Activated CD4-positive, alpha-beta T cell treated with anti-CD3 and anti-CD28 coated beads, Interleukin-2, Interleukin-4, amounts not matched to agents 100 ng/mL and 50 ng/mL, durations not matched to agents 16 hours and 8 hours (primary cell): Measurements from ENCODE around the gene ZNF469.

ENCODE experiments used
- DNase-seq: peaks from one replicate; pipeline ENCODE4 v3.0.0-alpha.2; 2020; ENCODE audit warnings: low spot score

Gene ZNF469

DNA sequence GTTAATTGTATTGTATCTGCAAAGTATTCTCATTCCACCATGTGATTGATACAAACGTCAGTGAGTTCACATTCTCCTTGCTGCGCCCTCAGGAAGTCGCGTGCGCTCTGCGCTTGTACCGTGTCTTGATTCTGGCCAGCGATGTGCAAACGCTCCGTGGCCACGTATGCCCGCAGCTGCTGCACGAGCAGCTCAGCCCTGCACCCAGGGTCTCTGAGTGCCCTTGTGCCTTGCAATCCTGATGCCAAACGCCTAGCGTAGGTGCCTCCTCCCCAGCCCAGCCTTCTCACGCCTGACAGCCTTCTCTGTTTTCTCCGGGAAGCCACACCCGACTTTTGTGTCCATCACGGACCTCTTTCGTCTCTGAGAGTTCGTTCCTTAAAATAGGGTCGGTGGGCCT is 9.4 kb downstream of the ZNF469 start:
- DNase-seq: no peak

DNA sequence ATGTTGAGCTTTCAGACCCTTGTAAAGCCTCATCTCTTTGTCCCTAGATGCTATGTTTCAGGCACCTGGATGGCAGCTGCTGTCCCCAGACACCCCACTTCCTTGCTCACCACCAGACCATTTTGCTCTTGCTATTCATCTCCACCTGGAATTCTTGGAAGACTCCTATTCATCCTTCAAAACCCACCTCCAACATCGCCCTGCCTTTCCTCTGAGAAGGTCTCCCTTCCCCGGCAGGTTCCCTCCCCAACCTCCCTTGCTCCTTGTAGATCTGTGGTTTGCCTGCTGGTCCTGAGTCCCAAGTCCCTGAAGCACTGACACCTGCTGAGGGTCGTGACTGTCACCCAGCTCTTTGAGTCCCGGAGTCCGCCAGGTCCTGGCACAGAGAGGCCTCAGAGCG is 9.9 kb downstream of the ZNF469 start:
- DNase-seq: no peak

DNA sequence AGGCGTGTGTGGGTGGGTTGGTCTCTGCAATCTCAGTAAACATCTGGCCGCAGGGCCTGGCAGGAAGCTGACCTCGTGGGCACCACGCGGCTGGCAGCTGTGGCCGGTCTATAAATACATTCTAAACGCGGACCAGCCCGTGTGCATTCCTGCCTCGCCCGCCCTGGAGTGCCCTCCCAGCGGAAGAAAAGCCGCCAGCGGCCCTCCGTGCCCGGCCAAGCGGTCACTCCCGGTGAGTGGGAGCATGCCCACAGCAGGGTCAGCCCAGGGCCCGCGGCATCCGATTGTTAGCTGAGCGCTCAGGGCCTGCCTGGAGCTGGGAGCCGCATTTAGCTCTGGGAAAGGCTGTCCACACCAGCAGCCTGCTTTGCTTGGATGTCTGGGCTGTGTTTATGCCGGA is 10.3 kb downstream of the ZNF469 start:
- no peak for DNase-seq

DNA sequence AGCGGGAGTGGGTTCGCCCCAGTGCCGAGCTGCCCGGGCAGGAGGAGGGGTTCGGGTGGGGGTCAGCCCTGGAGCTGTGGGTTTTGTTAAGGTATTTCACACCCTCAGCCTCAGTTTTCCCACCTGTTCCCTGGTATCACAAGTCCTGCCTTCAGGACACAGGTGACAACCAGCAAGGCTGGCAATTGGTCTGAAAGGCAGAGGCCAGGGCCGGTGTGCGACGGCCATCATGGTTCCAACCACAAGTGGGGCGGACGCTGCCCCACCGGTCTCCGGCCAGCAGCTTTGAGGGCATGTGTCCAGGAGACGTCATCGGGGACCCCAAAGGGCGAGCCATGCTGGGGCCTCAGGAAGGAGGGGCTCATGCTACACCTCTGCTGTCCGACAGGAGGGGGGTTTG is 10.8 kb downstream of the ZNF469 start:
- no peak for DNase-seq

DNA sequence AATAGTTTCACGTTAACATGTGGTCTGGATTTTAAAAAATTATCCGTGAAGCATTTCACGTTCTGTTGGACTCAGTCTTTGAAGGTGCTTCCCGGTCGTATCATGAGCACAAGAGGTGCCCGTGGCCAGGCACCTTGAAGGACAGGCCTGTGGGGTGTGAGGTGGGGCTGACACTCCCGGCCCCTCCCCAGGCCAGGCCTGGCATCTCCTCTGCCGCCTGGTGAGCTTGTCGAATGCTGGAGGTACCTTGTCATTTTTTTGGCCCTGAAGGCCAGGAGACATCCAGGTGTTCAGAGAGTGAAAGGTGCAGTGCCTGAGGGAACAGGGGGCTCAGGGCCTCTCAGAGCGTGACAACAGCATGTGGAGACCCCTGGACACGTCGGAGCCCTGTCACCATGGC is 11.7 kb downstream of the ZNF469 start:
- DNase-seq: no peak

DNA sequence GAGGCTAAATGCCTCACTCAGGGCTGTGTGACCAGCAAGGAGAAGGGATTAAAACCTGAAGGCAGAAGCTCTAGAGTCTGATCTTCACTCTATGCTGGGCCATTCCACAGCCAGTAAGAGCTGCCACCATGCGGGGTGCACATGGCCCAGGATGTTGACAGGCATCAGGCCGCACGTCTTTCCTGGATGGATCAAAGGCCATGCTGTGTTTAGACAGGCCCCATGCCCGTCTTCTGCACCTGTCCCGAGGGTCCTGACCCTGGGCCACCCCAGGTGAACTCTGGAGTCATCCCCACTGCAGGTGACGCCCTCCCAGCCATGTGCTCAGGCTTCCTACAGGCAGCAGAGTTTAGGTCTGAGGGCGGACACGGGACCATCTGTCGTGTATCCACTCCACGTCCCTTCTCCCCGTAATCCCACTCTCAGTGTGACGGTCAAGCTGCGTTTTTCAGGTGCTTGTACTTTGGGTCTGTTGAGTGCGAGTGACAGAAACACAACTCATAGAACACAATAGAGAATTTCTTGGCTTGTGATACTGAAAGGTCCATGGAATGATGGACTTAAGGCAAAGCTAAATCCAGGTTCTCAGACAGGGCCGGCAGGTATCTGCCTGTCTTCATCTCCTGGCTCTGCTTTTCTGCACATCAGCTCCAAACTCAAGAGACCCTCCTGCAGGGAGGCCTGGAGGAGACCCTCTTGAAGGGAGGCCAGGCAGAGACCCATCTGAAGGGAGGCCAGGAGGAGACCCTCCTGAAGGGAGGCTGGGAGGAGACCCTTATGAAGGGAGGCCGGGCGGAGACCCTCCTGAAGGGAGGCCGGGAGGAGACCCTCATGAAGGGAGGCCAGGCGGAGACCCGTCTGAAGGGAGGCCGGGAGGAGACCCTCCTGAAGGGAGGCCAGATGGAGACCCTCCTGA is 13.2 kb downstream of the ZNF469 start:
- no peak for DNase-seq

DNA sequence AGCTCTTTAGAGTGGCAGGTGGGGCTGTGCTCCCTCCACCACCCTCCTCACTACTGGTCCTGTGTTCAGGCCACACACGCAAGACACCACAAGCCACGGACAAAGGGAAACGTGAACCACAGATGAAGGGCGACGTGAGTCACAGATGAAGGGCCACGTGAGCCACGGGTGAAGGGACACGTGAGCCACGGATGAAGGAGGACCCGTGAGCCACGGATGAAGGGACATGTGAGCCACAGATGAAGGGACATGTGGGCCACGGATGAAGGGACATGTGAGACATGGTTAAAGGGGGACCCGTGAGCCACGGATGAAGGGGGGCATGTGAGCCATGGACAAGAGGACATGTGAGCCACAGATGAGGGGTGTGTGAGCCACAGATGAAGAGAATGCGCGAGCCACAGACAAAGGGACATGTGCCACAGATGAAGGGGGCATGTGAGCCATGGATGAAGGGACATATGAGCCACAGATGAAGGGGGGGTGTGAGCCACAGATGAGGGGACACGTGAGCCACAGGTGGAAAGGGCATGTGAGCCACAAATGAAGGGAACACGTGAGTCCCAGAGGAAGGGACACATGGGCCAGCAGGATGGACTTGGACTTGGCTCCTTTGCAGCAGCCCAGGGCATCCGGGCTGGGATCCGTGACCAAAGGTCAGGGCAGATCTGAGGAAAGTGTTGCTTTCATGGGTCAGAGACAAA is 15.6 kb downstream of the ZNF469 start:
- DNase-seq: no peak

DNA sequence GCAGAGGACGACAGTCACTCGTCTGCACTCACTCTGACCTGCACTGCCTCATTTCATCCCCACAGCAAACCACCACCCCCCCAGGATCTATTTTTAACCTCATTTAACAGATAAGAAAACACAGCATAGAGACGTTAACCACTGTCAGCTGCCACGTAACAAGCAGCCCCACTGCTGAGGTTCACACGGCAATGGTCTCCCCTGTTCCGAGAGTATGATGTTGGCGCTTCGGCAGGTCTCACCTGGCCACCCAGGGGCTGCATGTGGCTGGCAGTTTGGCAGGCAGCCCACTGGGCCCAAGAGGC is 16.1 kb downstream of the ZNF469 start:
- DNase-seq: no peak

DNA sequence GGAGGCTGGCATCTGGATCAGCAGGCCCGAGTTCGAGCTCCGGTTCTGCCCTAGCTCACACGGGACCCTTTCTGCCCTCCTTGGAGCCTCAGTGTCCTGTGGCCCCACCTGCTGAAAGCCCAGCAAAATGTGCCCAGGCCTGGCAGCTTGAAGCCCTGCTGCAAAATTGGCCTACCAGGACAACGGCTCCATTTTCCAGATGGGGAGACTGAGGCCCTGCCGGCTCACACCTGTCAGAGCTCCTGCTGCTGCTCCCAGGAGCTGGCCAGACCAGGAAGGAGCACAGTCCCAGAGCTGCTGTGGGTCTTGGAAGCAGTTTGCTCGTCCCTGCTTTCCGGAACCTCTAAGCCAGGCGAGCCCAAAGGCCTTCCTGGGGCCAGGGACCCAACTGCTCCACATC is 17.4 kb downstream of the ZNF469 start:
- DNase-seq: no peak

DNA sequence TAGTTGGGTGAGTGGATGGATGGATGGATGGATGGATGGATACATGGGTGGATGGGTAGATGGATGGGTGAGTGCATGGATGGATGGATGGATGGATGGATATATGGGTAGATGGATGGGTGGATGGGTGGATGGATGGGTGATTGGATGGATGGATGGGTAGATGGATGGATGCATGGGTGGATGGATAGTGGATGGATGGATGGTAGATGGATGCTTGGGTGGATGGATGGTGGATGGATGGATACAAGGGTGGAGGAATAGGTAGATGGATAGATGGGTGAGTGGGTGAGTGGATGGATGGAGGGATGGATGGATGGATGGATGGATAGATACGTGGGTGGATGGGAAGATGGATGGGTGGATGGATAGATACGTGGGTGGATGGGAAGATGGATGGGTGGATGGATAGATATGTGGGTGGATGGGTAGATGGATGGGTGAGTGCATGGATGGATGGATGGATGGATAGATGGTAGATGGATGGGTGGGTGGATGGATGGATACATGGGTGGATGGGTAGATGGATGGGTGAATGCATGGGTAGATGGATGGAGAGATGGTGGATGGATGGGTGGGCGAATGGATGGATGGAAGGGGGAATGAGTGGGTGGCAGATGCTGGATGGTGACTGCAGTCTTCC is 19.0 kb downstream of the ZNF469 start:
- DNase-seq: no peak

DNA sequence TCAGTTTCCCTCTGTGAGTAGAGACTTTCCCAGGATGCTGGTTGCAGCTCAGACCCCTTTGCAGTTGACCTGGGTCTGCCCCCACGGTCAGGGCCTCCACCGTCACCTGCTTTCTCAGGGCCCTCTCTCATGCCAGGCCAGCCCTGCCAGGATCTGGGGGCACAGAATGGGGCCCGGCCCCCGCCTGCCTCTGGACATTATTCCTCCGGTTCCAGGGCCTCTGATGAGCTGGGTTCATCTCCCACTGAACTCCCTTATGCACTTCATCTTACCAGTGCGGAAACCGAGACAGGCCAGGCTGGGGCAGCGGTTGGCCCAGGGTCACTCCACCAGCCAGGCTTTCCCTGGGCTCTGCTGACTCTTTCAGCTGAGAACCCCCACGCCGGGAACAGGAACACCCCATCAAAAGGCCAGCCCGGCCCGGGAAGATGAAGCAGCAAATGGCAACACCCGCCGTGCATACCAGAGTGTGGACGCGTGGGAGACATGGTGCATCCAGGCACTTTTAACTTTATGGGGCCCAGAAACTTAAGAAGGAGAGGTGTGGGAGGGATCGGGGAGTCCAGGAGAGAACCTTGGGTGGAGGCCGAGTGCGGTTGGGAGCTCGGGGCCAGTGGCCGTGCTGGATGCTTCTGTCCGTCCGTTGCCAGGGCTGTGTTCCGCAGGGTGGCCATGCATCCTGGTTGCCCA is 19.9 kb downstream of the ZNF469 start:
- no peak for DNase-seq

DNA sequence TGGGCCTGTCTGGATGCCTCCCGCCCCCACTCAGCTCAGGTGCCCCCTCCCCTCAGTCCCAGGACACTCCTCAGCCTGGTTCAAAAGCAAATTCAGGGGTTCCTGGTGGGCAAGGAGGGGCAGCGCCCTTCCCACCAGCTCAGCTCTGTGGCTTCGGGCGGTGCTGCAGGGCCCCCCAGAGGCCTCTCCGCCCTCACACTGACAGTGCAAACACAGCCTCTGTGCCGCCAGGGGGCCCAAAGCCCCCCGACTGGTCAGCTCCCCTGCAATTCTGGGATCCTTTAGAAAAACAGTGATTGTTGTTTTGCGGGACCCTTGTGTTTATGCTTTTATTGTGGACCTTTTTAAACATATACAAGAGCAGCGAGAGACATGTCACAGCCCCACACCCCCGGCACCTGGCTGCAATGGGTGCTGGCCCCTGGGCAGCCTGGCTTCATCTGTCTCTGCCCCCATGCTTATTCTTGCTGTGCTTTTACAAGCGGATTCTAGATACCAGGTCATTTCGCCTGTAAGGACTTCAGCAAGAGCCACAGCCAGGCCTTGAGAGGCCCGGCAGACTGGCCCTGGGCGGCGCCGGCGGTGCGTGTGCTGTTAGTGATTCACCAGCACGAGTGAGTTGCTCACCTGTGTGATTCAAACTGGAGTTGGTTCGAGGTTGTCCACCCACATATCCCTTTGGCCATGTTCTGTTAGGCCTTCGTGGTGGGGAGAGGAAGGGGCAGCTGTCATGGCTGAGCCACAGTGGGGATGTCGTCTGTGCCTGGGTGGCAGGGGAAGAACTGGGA is 21.2 kb downstream of the ZNF469 start:
- no peak for DNase-seq

DNA sequence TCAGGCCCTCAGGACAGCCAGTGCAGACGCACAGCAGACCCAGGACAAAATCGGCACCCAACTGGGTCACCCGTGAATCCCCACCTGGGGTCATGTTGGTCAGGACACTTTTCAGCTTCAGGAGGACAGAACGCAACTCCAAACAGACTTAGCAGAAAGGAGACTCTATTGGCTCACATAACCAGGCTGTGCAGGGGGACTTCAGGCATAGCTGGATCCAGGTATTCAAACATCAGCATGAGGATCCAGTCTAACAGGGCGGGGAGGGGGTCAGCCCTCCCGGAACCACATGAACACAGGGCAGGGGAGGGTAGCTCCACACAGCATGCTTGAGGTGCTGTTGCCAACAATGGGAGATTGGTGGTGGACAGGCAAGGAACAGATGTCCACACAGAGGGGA is 22.0 kb downstream of the ZNF469 start:
- no peak for DNase-seq

DNA sequence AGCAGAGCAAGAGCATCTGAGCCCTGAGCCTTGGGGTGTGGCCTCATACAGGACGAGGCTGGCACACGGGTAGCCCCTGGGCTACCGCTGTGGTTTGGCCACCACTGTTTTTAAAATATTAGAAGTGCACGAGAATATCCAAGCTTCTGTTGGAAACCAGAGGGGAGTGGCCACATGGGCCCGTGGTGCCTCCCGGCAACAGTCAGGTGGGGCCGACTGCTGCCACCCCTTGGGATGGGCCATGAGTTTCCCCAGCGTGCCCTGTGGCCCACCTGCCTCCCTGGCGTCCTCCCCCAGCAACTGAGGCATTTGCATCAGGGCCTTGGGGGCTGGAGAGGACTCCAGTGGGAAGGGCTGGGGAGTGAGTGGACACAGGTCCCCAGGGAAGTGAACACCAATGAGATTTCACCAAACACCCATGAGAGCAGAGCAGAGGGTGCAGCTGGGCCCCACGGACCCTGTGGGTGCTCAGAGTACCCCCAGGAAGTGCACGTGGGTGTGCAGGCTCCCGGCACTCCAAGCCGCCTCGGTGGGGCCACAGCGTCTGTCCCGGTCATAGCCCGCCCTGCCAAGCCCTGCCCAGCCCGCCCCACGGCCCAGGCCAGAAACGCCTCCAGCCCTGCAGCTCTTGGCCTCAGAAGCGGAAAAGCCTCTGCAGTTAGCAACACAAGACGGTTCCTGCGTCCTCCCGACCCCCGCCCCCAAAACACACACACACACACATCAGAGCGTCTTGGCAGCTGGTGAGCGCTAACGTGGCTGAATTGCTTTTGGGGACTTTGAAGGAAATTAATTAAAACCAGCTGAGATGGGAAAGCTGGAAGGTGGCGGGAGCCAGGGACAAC is 22.7 kb downstream of the ZNF469 start:
- no peak for DNase-seq

DNA sequence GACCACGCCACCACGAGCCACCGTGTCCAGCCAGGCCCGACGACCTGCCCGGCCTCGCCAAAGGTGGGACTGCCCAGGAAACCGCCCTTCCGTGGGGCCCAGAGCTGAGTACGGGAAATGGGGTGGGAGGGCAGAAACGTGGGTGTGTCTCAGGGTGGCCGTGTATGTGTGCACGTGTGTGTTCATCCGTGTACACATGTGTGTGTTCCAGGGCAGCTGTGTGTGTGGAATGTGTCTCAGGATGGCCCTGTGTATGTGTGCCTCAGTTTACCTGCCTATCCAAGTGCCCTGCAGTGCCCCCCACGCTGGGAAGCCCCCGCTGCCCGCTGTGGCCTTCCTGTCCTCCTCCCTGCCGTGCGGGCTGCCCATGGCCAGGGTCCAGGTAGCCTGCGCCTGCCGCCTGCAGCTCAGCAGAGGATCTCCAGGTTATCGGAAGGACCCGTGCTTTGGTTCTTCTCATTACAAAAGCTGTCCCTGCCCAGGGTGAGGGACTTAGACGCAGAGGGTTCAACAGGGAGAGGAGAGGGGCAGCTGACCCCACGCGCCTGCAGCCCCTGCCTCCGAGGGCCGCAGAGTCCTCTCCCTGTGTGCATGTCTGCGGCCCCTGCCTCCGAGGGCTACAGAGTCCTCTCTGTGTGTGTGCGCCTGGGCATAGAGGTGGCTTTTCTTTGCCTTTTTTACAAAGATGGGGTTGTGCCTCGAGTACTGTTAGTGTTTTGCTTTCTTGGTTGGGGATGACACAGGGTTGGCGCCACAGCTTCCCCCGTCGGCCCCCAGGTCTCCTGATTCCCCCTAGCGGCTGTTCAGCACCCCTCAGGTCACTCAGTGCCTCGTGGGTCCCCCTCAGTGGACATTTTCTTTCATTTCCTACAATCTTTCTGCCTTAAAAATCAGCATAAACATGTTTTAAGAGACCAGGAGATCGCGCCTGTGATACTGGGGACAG is 23.6 kb downstream of the ZNF469 start:
- no peak for DNase-seq

DNA sequence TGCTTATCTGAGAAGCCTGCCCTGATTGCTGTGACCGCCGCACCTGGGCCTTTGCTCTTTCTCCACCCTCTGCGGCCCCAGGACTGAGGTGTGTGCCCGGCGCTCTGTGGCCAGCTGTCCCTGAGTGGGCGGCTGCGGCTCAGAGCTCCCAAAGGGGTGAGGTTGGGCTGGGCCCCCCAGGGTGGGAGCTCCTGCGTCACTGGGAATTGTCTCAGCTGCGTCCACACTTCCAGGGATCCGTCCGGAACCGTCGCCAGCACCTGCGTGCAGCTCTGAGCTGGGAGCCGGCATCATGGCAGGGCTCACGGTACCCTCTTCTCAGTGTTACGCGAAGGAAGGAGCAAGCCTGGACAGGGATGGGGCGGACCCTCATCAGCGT is 24.3 kb downstream of the ZNF469 start:
- DNase-seq: no peak

DNA sequence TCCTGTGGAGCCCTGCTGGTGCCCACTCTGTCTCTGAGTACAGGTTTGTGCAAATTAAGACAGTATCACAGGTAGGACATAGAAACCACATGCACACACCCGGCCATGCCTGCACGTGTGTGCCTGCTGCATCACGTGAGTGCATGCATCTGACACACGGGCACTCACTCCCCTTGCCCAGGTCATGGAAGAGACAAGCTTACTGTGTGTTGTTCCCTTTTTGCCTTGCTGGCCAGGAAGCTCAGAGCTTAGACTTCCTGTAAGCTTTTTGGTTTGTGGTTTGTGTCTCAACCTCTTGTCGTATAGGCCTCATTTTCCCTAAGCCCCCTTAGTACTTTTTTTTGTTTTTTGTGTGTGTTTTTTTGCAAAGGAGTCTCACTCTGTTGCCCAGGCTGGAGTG is 25.0 kb downstream of the ZNF469 start:
- DNase-seq: no peak

DNA sequence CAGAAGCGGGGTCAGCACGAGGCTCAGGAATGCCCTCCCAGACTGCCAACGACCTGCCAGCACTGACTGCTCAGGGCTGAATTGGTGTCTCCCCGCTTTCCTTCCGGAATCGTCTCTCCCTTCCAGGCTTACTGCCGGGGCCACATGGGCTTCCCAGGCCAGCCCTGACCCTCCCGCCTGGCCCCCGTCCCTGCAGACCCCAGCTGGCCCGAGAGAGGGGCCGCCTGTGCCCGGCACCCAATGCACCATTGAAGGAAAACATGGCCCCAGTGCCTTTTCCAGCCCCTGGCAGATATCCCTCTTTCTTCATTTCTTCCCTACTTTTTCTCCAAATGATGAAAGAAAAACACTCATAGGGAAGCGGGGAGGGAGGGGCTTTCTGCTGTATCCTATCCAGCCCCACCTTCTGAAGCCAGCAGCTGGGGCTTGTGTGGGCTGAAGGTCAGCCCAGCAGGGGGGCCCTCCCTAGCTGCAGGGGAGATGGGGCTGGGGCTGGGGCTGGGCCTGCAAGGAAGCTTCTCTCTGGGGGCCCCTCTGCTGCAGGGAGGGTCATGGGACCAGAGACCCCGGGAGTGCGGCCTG is 25.9 kb downstream of the ZNF469 start:
- no peak for DNase-seq

DNA sequence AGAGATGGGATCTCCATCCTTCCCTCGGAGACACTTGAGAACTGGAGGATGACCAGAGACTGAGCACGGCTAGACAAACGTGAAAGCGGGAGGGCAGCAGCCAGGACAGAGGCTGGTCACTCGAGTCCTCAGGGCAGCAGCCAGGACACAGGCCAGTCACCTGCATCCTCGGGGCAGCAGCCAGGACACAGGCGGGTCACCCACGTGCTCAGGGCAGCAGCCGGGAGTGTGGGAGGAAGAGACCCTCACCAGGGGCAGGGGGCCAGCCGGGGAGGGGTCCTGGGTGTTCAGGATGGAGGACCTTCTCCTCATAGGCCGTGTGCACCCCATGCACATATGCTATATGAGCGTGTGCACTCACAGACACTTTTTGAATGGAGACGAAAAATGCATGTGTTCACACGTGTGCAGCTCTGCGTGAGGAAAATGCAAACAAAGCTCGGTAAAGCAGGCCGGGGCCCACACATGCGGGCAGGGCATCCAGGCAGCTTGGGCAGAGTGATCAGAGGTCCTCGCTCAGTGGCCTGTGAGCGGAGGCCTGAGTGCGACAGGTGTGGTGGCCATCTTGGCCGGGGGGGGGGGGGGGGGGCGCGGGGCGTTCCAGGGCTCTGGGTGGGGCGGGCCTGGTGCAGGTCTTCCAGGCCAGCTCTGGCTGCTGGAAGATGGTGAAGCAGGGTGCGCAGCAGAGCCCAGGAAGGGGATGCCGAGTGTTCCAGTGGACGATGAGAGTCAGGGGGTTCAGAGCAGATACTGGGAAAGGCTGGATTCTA is 26.7 kb downstream of the ZNF469 start:
- DNase-seq: no peak
